Measurements from ENCODE around the gene CTSH.

The CTSH gene

GRCh38 chr15:78944669-78945407 is at the start of gene CTSH:
Gene CTSH, minus strand, starts transcription at chr15:78945046. Its CDS starts 65 bp downstream, at chr15:78944981.
- DNase-seq: peak; percentile 21 to 53

- no peak for DNase-seq
Measured at GRCh38 chr15:78993931-78994530, 49.2 kb upstream of the CTSH start.

GRCh38 chr15:78993257-78993930 is 48.5 kb upstream of the CTSH start:
- DNase-seq: no peak

GRCh38 chr15:78992416-78993256 is 47.8 kb upstream of the CTSH start:
- DNase-seq: no peak

- no peak for DNase-seq
Measured at GRCh38 chr15:78991879-78992278, 47.0 kb upstream of the CTSH start.

- DNase-seq: no peak
Measured at GRCh38 chr15:78991476-78991875, 46.6 kb upstream of the CTSH start.

- DNase-seq: no peak
Measured at GRCh38 chr15:78990278-78990677, 45.4 kb upstream of the CTSH start.

GRCh38 chr15:78989701-78990240 is 44.9 kb upstream of the CTSH start:
- no peak for DNase-seq

- peak; percentile 82 to 88 for DNase-seq
Measured at GRCh38 chr15:78988361-78988911, 43.6 kb upstream of the CTSH start.

- no peak for DNase-seq
Measured at GRCh38 chr15:78987556-78988360, 42.9 kb upstream of the CTSH start.

- no peak for DNase-seq
Measured at GRCh38 chr15:78985859-78986475, 41.1 kb upstream of the CTSH start.

GRCh38 chr15:78984041-78984440 is 39.2 kb upstream of the CTSH start:
- no peak for DNase-seq

GRCh38 chr15:78983146-78983918 is 38.5 kb upstream of the CTSH start:
- DNase-seq: no peak

GRCh38 chr15:78982736-78983135 is 37.9 kb upstream of the CTSH start:
- DNase-seq: no peak

- no peak for DNase-seq
Measured at GRCh38 chr15:78981532-78982313, 36.9 kb upstream of the CTSH start.

GRCh38 chr15:78979456-78980320 is 34.8 kb upstream of the CTSH start:
- peak; percentile 67 to 69 for DNase-seq

GRCh38 chr15:78978601-78979179 is 33.8 kb upstream of the CTSH start:
- DNase-seq: no peak

Data from SW 1271 (cell line).